ENCODE measurements around the gene REEP6.

- TF ChIP-seq CTCF (IDR thresholded peaks at IDR 0.05) (no peak), POLR2A (IDR thresholded peaks at IDR 0.05) (no peak)
These were observed 14.0 kb downstream of the REEP6 start for GRCh38 chr19:1505012-1505411.

Data from uterus (tissue), 2 donors.